HepG2 (cell line): ENCODE results near the gene PCDH17. TPM values are rescaled to one million over a fixed set of nuclear protein-coding genes. Genes with fewer than 3 reads are reported as not detected.
A peak's percentile ranks its signal among the peaks of the same experiment; 100 is the strongest.

ENCODE experiments used
- ATAC-seq: fragments of 200-7000 bp; cut with Tn5 transposase; 3 replicates; pipeline ENCODE4 v1.9.1; 2020; ENCODE audit warnings: mild to moderate bottlenecking, moderate library complexity
- BruUV-seq: library from RNA; stranded (reverse); fragments of 400-500 nt; replicated peaks from 2 replicates; lab custom pipeline; 2021; lab: Mats Ljungman, UMichigan
- CTCF ChIA-PET: fragments of 300-600 bp; formaldehyde crosslinking; extraction: SDS; loops from one replicate; lab custom pipeline; 2021; ENCODE audit warnings: low total read pairs, inconsistent platforms, low intra/inter-chr PET ratio; lab: Yijun Ruan, JAX
- POLR2A ChIA-PET: fragments of 350-600 bp; sonication (Branson Sonifier 250); formaldehyde crosslinking; loops from one replicate; lab custom pipeline; 2020; ENCODE audit warnings: antibody characterized with exemption, inconsistent platforms; lab: Yijun Ruan, JAX
- DNase-seq: peaks from one replicate; pipeline ENCODE4 v3.0.0-alpha.2; 2015; ENCODE audit warnings: low spot score
- FAIRE-seq: peaks from 3 replicates; lab custom pipeline; 2011; peaks lifted over from hg19 to GRCh38; lab: Jason Lieb, UNC
- H2AFZ ChIP-seq: one replicate; pipeline ENCODE4 v1.6.1; 2011; ENCODE audit warnings: low read length, inconsistent platforms
- H3K27ac ChIP-seq: fragments of 300-600 bp; 3 replicates; pipeline ENCODE4 v1.8.0; 2011; ENCODE audit warnings: mixed run types, mild to moderate bottlenecking, mixed read lengths, low read length, inconsistent platforms; ENCODE audit not compliant: insufficient read depth; ENCODE audit errors: extremely low read length
- H3K27me3 ChIP-seq, 2 experiments: fragments of 200-600 bp in 1 of 2; 2 replicates in 1 of 2; 3 replicates in 1 of 2; pipeline versions ENCODE4 v1.6.0 to v1.8.0; 2011; ENCODE audit warnings: low read length in 2 of 2, mild to moderate bottlenecking in 2 of 2, moderate library complexity in 2 of 2, inconsistent platforms in 1 of 2; ENCODE audit not compliant: insufficient read depth in 2 of 2, control insufficient read depth in 1 of 2
- H3K36me3 ChIP-seq, 2 experiments: fragments of 200-600 bp in 1 of 2; replicated peaks in 1 of 2; 2 replicates in 1 of 2; 3 replicates in 1 of 2; pipeline versions ENCODE4 v1.5.1 to v1.8.0; 2011; ENCODE audit warnings: low read length in 2 of 2, inconsistent platforms in 1 of 2; ENCODE audit not compliant: insufficient read depth in 2 of 2, control insufficient read depth in 1 of 2
- H3K4me1 ChIP-seq: 2 replicates; pipeline ENCODE4 v1.5.1; 2012; ENCODE audit warnings: low read length, inconsistent platforms; ENCODE audit not compliant: insufficient read depth
- H3K4me2 ChIP-seq: 2 replicates; pipeline ENCODE4 v1.6.0; 2011; ENCODE audit warnings: low read depth, low read length, inconsistent platforms
- H3K4me3 ChIP-seq, 3 experiments: fragments of 200-600 bp in 1 of 3; sonication (generic), shearing (Covaris generic) in 1 of 3; replicated peaks in 1 of 3; 2 replicates each; pipeline ENCODE4 v1.5.1; 2011 to 2016; ENCODE audit warnings: low read length in 3 of 3, inconsistent platforms in 2 of 3, low read depth in 2 of 3, mild to moderate bottlenecking in 2 of 3, control low read depth in 1 of 3, mixed read lengths in 1 of 3; ENCODE audit not compliant: insufficient read depth in 1 of 3
- H3K79me2 ChIP-seq: one replicate; pipeline ENCODE4 v1.6.1; 2011; ENCODE audit warnings: low read length, inconsistent platforms; ENCODE audit not compliant: insufficient read depth
- H3K9ac ChIP-seq: 2 replicates; pipeline ENCODE4 v1.6.0; 2011; ENCODE audit warnings: mild to moderate bottlenecking, low read depth, low read length, inconsistent platforms; ENCODE audit not compliant: insufficient read depth
- H3K9me3 ChIP-seq: 2 replicates; pipeline ENCODE4 v1.5.1; 2012; ENCODE audit warnings: mild to moderate bottlenecking, low read length
- H4K20me1 ChIP-seq: 2 replicates; pipeline ENCODE4 v1.6.0; 2011; ENCODE audit warnings: inconsistent platforms, mild to moderate bottlenecking, low read length, moderate library complexity; ENCODE audit not compliant: insufficient read depth
- CBFB ChIP-seq: sonication (generic); formaldehyde crosslinking; IDR thresholded peaks from 2 replicates; pipeline ENCODE4 v1.4.0; 2020; ENCODE audit warnings: missing genetic modification reagents
- MAFF ChIP-seq: IDR thresholded peaks from 2 replicates; pipeline ENCODE4 v1.6.1; 2011; ENCODE audit warnings: low read depth, low read length, improper control_type of control experiment
- MAFK ChIP-seq, 2 experiments: IDR thresholded peaks in 1 of 2; conservative IDR thresholded peaks in 1 of 2; 2 replicates each; pipeline ENCODE4 v1.6.1; 2011; ENCODE audit warnings: improper control_type of control experiment in 2 of 2, low read length in 2 of 2
- MTERF4 ChIP-seq: sonication (generic); formaldehyde crosslinking; IDR thresholded peaks from 2 replicates; pipeline ENCODE4 v1.8.0; 2023; ENCODE audit warnings: mild to moderate bottlenecking, missing genetic modification reagents
- NKX3-1 ChIP-seq: sonication (generic); formaldehyde crosslinking; IDR thresholded peaks from 2 replicates; pipeline ENCODE4 v1.5.0; 2020; ENCODE audit warnings: missing genetic modification reagents
- RAD51 ChIP-seq: fragments of 450-650 bp; IDR thresholded peaks from 2 replicates; pipeline ENCODE4 v1.6.1; 2016; ENCODE audit warnings: borderline replicate concordance
- ZNF674 ChIP-seq: sonication (generic); formaldehyde crosslinking; IDR thresholded peaks from 2 replicates; pipeline ENCODE4 v1.5.0; 2020; ENCODE audit warnings: low read depth, mild to moderate bottlenecking, missing genetic modification reagents
- WGBS: methylation state at CpG from one replicate; pipeline ENCODE4 v1.1.6; 2017; ENCODE audit warnings: low lambda C conversion rate; 5-methylcytosine and 5-hydroxymethylcytosine counted together
- in situ Hi-C: cut with HindIII; loops from 2 replicates; pipeline ENCODE4 v1.10.0; 2017; ENCODE audit warnings: low pct_unique_long_range_greater_than_20kb; ENCODE audit not compliant: extremely low pct_ligation_motif_present
- intact Hi-C: fragments of 100-400 bp; cut with micrococcal nuclease; formaldehyde crosslinking; loops from one replicate; pipeline ENCODE4 v1.10.0; 2022; ENCODE audit not compliant: unreplicated experiment
- polyA plus RNA-seq, 8 experiments: library from polyadenylated mRNA; depleted of rRNA in 3 of 8; stranded (reverse) in 7 of 8; unstranded in 1 of 8; fragments of >200 nt; fragmentation: Illumina TruSeq in 4 of 8; extraction: Trizol in 4 of 8; gene quantifications; 2 replicates each; pipeline versions ENCODE4 v1.2.1 to v1.2.3, GENCODE V29; 2011 to 2016; ENCODE audit warnings: low read depth in 4 of 8, missing spikeins in 1 of 8, mixed read lengths in 1 of 8; ENCODE audit not compliant: insufficient read depth in 1 of 8
- total RNA-seq, 5 experiments: library from RNA; depleted of rRNA; stranded (reverse); fragments of >200 nt; fragmentation: Illumina TruSeq; extraction: Trizol; gene quantifications; 2 replicates each; pipeline ENCODE4 v1.2.3, GENCODE V29; 2016; ENCODE audit warnings: low read depth in 1 of 5

Gene PCDH17
- total and polyA plus RNA-seq, 2 of the 13 experiments (the other 11 are each of a cell fraction or from before 2014, with no cell fraction given), result not detected

GRCh38 chr13:57665481-57665880, 33.9 kb downstream of the PCDH17 start:
- no peak for FAIRE-seq
- Histone ChIP-seq H3K9ac (no peak overlapping the region), H4K20me1 (no peaks in the 10 kb centered on the region), H3K4me1 (no peaks in the 10 kb centered on the region), H3K36me3 (no peaks in the 10 kb centered on the region), H3K79me2 (no peaks in the 10 kb centered on the region), H3K27me3 (no peaks in the 10 kb centered on the region), H3K27ac (no peak overlapping the region), H3K4me3 (no peak overlapping the region), H2AFZ (no peak overlapping the region), H3K9me3 (no peaks in the 10 kb centered on the region), H3K4me2 (no peak overlapping the region)
- in situ Hi-C loops (no loop called here), intact Hi-C loops (no loop called here)
- no TSS peak for BruUV-seq
- CTCF ChIA-PET, result no interaction called here
- no peak for DNase-seq
- no peak for ATAC-seq
- no peak for TF ChIP-seq CBFB (CRISPR knock-in tag)
- TF ChIP-seq MTERF4, result no peak
- TF ChIP-seq RAD51, result no peak
- no peak for TF ChIP-seq ZNF674 (CRISPR knock-in tag)
- WGBS, result 13% methylated on average over 4 of the region's 4 CpGs
- POLR2A ChIA-PET, result no interaction called here

- Histone ChIP-seq H3K79me2 (no peaks in the 10 kb centered on the region), H3K27me3 (no peaks in the 10 kb centered on the region), H3K9ac (no peak overlapping the region), H3K9me3 (no peaks in the 10 kb centered on the region), H3K4me3 (no peak overlapping the region), H3K36me3 (no peaks in the 10 kb centered on the region), H3K4me1 (no peaks in the 10 kb centered on the region), H3K27ac (no peak overlapping the region), H3K4me2 (no peak overlapping the region), H4K20me1 (no peaks in the 10 kb centered on the region), H2AFZ (no peak overlapping the region)
- CTCF ChIA-PET, result no interaction called here
- in situ Hi-C loops, result no loop called here
- FAIRE-seq (no peak), DNase-seq (no peak), ATAC-seq (no peak)
- POLR2A ChIA-PET, result no interaction called here
- no TSS peak for BruUV-seq
- WGBS, result 3% methylated on average over 6 of the region's 6 CpGs
- TF ChIP-seq NKX3-1, result no peak
- peak; percentile 36 to 79; a peak in 3 of 4 replicates for TF ChIP-seq MAFK (conservative IDR thresholded peaks at IDR 0.05 in 1 of 2, IDR thresholded peaks at IDR 0.05 in 1 of 2; ENCODE audit: low read length in 2 of 2)
- TF ChIP-seq MAFF, result peak; percentile 61; the same call in 1 of the 2 replicates
- intact Hi-C loops, result no loop called here
Observed at GRCh38 chr13:57666131-57666953, 34.8 kb downstream of the PCDH17 start.
